Activated naive CD8-positive, alpha-beta T cell (primary cell): ENCODE data around the gene ENPP1.
"Not testable (repeated sequence)": the region's sequence is repeated elsewhere in the genome, so short reads cannot be mapped to it uniquely, and the experiment has no call there.

ENCODE experiments used
- H3K27ac Mint-ChIP-seq: one replicate; pipeline ENCODE4 v1.8.0; 2021; ENCODE audit warnings: mixed read lengths
- H3K27me3 Mint-ChIP-seq: one replicate; pipeline ENCODE4 v1.8.0; 2021; ENCODE audit warnings: mixed read lengths
- H3K36me3 Mint-ChIP-seq: one replicate; pipeline ENCODE4 v1.8.0; 2021; ENCODE audit warnings: mixed read lengths
- H3K4me1 Mint-ChIP-seq: one replicate; pipeline ENCODE4 v1.8.0; 2021; ENCODE audit warnings: low read depth, mixed read lengths
- H3K4me3 Mint-ChIP-seq: one replicate; pipeline ENCODE4 v1.8.0; 2021; ENCODE audit warnings: mild to moderate bottlenecking, mixed read lengths
- H3K9me3 Mint-ChIP-seq: one replicate; pipeline ENCODE4 v1.8.0; 2021; ENCODE audit warnings: low read depth, mixed read lengths

The ENPP1 gene

DNA sequence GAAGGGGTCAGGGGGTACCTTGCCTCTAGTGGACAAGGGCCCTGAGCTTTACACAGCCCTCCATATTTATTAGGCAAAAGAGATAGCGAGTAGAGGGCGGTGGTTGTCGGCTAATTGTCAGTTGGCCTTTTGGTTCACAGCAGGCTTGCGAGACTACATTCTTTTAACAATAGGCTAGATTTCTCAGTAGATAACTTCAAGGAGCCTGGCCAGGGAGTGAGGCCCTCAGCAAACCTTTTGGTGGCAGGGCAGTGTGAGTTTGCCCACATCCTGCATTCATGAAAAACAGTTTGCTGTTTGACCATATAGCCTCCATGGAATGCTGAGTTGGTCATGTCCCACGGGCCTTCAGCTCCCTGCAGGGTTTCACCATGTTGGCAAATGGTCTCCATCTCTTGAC lies 51.8 kb downstream of the ENPP1 start:
- not testable (repeated sequence) for H3K4me1 Mint-ChIP-seq, H3K36me3 Mint-ChIP-seq, H3K4me3 Mint-ChIP-seq, H3K27ac Mint-ChIP-seq, H3K9me3 Mint-ChIP-seq, H3K27me3 Mint-ChIP-seq

GRCh38 chr6:131861381-131861780 lies 53.6 kb downstream of the ENPP1 start:
- Mint-ChIP-seq H3K36me3 (no peaks in the 10 kb centered on the region), H3K4me1 (no peaks in the 10 kb centered on the region), H3K9me3 (no peaks in the 10 kb centered on the region), H3K27ac (no peak overlapping the region), H3K4me3 (no peak overlapping the region), H3K27me3 (peaks cover 9% of the 10 kb centered on the region)

- Mint-ChIP-seq H3K4me1 (no peaks in the 10 kb centered on the region), H3K27ac (no peak overlapping the region), H3K36me3 (no peaks in the 10 kb centered on the region), H3K9me3 (no peaks in the 10 kb centered on the region), H3K27me3 (peaks cover 9% of the 10 kb centered on the region), H3K4me3 (no peak overlapping the region)
Observed at GRCh38 chr6:131862476-131862875, 54.7 kb downstream of the ENPP1 start.

- Mint-ChIP-seq H3K36me3 (no peaks in the 10 kb centered on the region), H3K4me3 (no peak overlapping the region), H3K4me1 (no peaks in the 10 kb centered on the region), H3K9me3 (no peaks in the 10 kb centered on the region), H3K27ac (no peak overlapping the region), H3K27me3 (peaks cover 6% of the 10 kb centered on the region)
Observed at GRCh38 chr6:131867744-131868143, 59.9 kb downstream of the ENPP1 start.

GRCh38 chr6:131868836-131869235 lies 61.0 kb downstream of the ENPP1 start:
- Mint-ChIP-seq H3K4me1 (no peaks in the 10 kb centered on the region), H3K9me3 (no peaks in the 10 kb centered on the region), H3K36me3 (no peaks in the 10 kb centered on the region), H3K27ac (no peak overlapping the region), H3K4me3 (no peak overlapping the region), H3K27me3 (peaks cover 3% of the 10 kb centered on the region)

DNA sequence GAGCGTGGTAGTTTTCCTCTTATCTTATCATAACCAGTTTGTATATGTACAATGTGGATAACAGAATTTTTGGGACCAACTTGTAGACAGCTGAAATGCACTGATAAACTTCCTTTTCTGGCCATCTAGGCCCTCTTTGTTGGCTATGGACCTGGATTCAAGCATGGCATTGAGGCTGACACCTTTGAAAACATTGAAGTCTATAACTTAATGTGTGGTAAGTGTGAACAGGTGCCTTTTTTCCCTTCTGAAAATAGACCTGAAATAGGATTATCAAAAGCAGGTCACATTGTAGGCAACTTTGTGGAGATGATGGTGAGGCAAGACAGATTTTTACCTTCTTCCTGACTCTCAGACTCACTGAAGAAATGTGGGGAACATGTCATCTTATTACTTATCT lies 67.8 kb downstream of the ENPP1 start:
- no peaks in the 10 kb centered on the region for H3K27me3 Mint-ChIP-seq
- H3K4me3 Mint-ChIP-seq, result no peak overlapping the region
- no peaks in the 10 kb centered on the region for H3K4me1 Mint-ChIP-seq
- no peaks in the 10 kb centered on the region for H3K36me3 Mint-ChIP-seq
- no peaks in the 10 kb centered on the region for H3K9me3 Mint-ChIP-seq
- no peak overlapping the region for H3K27ac Mint-ChIP-seq

DNA sequence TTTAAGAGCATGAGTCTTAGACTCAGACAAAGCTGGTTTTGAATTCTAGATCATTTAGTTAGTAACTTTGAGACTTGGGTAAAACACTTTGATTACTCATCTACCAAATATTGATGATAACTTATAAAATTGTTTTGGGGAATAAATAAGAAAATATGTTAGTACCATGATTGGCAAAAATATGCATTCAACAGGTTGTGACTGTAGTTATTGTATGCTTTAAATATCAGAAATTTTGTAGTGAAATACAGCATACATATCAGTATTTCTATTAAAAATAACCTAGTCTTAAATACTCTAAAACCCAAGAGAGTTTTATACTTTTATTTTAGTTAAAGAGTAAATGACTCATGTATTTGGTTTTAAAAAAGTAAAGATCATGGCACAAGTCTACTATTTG lies 68.7 kb downstream of the ENPP1 start:
- Mint-ChIP-seq H3K27ac (no peak overlapping the region), H3K4me3 (no peak overlapping the region), H3K4me1 (no peaks in the 10 kb centered on the region), H3K27me3 (peaks cover 2% of the 10 kb centered on the region), H3K36me3 (no peaks in the 10 kb centered on the region), H3K9me3 (no peaks in the 10 kb centered on the region)

DNA sequence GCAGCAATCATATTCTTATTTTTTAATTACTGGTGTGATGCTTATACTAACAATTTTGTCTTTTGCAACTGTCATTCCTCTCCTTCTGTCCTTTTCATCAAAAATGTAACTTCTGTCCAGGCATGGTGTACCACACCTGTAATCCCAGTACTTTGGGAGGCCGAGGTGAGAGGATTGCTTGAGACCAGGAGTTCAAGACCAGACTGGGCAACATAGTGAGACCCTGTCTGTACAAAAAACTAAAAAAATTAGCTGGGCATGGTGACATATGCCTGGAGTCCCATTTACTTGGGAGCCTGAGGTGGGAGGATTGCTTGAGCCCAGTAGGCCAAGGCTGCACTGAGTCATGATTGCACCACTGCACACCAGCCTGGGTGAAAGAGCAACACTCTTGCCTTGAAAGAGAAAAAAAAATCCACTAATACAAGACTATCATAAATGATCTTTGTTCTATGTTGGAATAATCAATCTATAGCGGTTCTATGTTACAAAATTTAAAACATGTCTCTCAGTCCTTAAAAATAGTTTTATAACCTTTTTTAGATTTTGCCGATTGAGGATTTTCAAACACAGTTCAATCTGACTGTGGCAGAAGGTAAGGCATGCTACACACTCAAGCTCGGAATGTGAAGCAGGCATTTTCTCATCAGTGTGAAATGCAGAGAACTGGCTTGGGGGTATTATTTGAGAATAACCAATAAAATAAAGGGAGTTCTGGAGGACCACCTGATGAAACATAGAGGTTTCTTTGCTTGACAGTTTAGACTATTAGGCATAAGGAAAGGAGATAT lies 70.4 kb downstream of the ENPP1 start:
- Mint-ChIP-seq H3K4me3 (no peak overlapping the region), H3K36me3 (no peaks in the 10 kb centered on the region), H3K9me3 (no peaks in the 10 kb centered on the region), H3K27ac (no peak overlapping the region), H3K27me3 (peaks cover 2% of the 10 kb centered on the region), H3K4me1 (no peaks in the 10 kb centered on the region)

DNA sequence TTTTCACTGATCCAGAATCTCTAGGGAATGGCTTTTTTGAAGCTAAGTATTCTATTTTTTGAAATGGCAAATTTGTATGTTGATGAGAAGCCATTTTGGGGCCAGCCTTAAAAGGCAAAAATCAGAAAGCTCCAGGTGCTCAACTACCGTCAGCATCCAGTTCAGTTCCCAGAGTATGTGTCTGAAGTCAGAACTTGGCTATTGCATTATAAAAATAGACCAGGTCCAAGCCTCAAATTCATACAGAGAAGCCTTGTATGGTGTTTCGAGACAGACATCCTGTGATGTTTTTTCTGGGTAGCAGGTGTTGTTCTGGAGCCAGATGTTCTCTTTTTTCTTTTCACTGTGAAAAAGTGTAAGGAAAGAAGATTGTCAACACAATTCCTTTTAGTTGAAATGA lies 75.2 kb downstream of the ENPP1 start:
- H3K27me3 Mint-ChIP-seq, result peaks cover 2% of the 10 kb centered on the region
- H3K4me3 Mint-ChIP-seq, result no peak overlapping the region

GRCh38 chr6:131885237-131885636 lies 77.4 kb downstream of the ENPP1 start:
- no peaks in the 10 kb centered on the region for H3K4me1 Mint-ChIP-seq
- H3K36me3 Mint-ChIP-seq, result peaks cover 2% of the 10 kb centered on the region
- H3K4me3 Mint-ChIP-seq, result no peak overlapping the region
- H3K9me3 Mint-ChIP-seq, result no peaks in the 10 kb centered on the region
- H3K27ac Mint-ChIP-seq, result no peak overlapping the region
- H3K27me3 Mint-ChIP-seq, result peaks cover 8% of the 10 kb centered on the region

More for the DNA sequence above, 75.2 kb downstream of the ENPP1 start:
- H3K9me3 Mint-ChIP-seq, result no peaks in the 10 kb centered on the region
- H3K27ac Mint-ChIP-seq, result no peak overlapping the region
- no peaks in the 10 kb centered on the region for H3K4me1 Mint-ChIP-seq
- no peaks in the 10 kb centered on the region for H3K36me3 Mint-ChIP-seq

GRCh38 chr6:131886517-131886916 lies 78.7 kb downstream of the ENPP1 start:
- H3K36me3 Mint-ChIP-seq, result peaks cover 2% of the 10 kb centered on the region

DNA sequence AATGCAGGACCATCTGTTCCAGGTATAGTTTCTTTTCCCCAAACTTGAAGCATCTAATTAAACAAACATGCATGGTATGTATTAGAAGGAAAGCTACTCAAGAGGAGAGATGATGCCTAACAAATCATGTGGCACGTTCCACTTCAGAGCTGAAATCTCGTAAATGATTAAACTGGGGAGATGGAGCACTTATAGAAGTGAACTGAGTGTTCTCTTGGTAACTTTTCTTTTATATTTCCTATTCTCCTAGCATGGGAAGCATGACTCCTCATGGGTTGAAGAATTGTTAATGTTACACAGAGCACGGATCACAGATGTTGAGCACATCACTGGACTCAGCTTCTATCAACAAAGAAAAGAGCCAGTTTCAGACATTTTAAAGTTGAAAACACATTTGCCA lies 82.3 kb downstream of the ENPP1 start:
- H3K27ac Mint-ChIP-seq, result no peak overlapping the region
- H3K4me3 Mint-ChIP-seq, result no peak overlapping the region
- H3K9me3 Mint-ChIP-seq, result no peaks in the 10 kb centered on the region
- peaks cover 2% of the 10 kb centered on the region for H3K36me3 Mint-ChIP-seq
- no peaks in the 10 kb centered on the region for H3K4me1 Mint-ChIP-seq
- peaks cover 13% of the 10 kb centered on the region for H3K27me3 Mint-ChIP-seq

More at GRCh38 chr6:131886517-131886916, 78.7 kb downstream of the ENPP1 start:
- Mint-ChIP-seq H3K27ac (no peak overlapping the region), H3K27me3 (peaks cover 6% of the 10 kb centered on the region), H3K9me3 (no peaks in the 10 kb centered on the region), H3K4me1 (no peaks in the 10 kb centered on the region), H3K4me3 (no peak overlapping the region)

- Mint-ChIP-seq H3K4me1 (no peaks in the 10 kb centered on the region), H3K9me3 (peaks cover 9% of the 10 kb centered on the region), H3K36me3 (peaks cover 2% of the 10 kb centered on the region), H3K27me3 (peaks cover 18% of the 10 kb centered on the region), H3K4me3 (no peak overlapping the region), H3K27ac (no peak overlapping the region)
Observed at GRCh38 chr6:131893198-131893597, 85.4 kb downstream of the ENPP1 start.

DNA sequence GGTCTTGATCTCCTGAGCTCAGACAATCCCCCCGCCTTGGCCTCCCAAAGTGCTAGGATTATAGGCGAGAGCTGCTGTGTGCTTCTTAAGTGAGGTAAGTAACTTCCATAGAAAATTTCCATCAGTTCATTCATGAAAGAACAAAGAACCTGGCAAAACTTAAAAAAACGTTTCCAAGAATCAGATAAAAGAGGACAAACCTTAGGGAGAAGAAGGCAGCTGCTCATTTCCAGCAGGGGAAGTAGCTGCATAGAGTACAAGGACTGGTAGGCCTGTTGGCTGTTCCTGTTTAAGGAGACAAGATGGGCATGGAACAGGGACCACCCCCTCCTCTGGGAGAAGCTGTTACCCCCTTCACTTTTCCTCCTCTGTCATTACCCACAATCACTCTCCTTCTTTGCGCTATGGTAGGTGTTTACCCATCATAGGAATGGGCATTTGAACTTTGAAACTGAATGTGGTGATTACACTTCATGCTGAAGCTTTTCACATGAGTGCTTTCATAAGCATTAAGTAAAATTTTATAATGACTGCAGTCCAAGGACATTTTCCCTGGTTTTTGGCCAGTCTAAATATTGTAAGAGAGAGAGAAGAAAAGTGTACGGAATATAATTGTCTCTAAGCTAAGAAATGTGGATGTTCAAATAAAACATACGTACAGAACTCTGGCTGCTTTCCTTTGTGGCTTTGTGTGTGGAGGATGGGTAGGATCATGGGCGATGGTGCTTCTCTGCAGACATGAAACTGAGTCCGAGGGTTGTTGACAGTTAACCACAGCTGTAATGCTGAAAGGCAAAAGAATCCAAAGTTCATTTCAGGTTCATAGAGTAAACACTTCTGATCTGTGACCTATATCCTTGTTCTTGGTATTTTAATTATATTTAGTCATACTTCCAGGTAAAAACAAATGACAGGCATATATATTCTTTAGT lies 86.9 kb downstream of the ENPP1 start:
- Mint-ChIP-seq H3K27me3 (peaks cover 15% of the 10 kb centered on the region), H3K4me3 (no peak overlapping the region), H3K36me3 (peaks cover 2% of the 10 kb centered on the region), H3K27ac (no peak overlapping the region), H3K9me3 (peaks cover 15% of the 10 kb centered on the region), H3K4me1 (no peaks in the 10 kb centered on the region)

- no peaks in the 10 kb centered on the region for H3K4me1 Mint-ChIP-seq
- H3K4me3 Mint-ChIP-seq, result no peak overlapping the region
- no peak overlapping the region for H3K27ac Mint-ChIP-seq
- H3K27me3 Mint-ChIP-seq, result peaks cover 12% of the 10 kb centered on the region
- H3K9me3 Mint-ChIP-seq, result peaks cover 15% of the 10 kb centered on the region
- no peaks in the 10 kb centered on the region for H3K36me3 Mint-ChIP-seq
Observed at GRCh38 chr6:131897050-131897435, 89.2 kb downstream of the ENPP1 start.
